NCI-H460 (cell line): ENCODE measurements around the gene KCNG4. TPM values are rescaled to one million over a fixed set of nuclear protein-coding genes. Genes with fewer than 3 reads are reported as not detected.

Experiments
- DNase-seq: peaks from one replicate; pipeline ENCODE4 v3.0.0-alpha.2; 2016; ENCODE audit warnings: low read depth; ENCODE audit errors: extremely low read depth
- total RNA-seq: library from RNA; depleted of rRNA; stranded (reverse); fragments of >200 nt; shearing (Covaris generic); gene quantifications from 2 replicates; pipeline ENCODE4 v1.2.3, GENCODE V29; 2014

KCNG4 gene
- total RNA-seq, 1 experiment from 2014 or later = 0.02 TPM

- DNase-seq = no peak
Observed at GRCh38 chr16:84184775-84185174, 55.0 kb downstream of the KCNG4 start.

- no peak for DNase-seq
Observed at GRCh38 chr16:84183911-84184591, 55.8 kb downstream of the KCNG4 start.

- no peak for DNase-seq
Observed at GRCh38 chr16:84183572-84183875, 56.3 kb downstream of the KCNG4 start.

- DNase-seq = no peak
Observed at GRCh38 chr16:84182680-84183571, 56.9 kb downstream of the KCNG4 start.

- no peak for DNase-seq
Observed at GRCh38 chr16:84182104-84182503, 57.7 kb downstream of the KCNG4 start.

GRCh38 chr16:84181144-84181915 lies 58.5 kb downstream of the KCNG4 start:
- no peak for DNase-seq

GRCh38 chr16:84180519-84181140 lies 59.2 kb downstream of the KCNG4 start:
- no peak for DNase-seq

- DNase-seq = no peak
Observed at GRCh38 chr16:84179612-84180320, 60.0 kb downstream of the KCNG4 start.

GRCh38 chr16:84178892-84179611 lies 60.8 kb downstream of the KCNG4 start:
- DNase-seq = no peak

- DNase-seq = no peak
Observed at GRCh38 chr16:84178146-84178765, 61.6 kb downstream of the KCNG4 start.

- no peak for DNase-seq
Observed at GRCh38 chr16:84177741-84178073, 62.1 kb downstream of the KCNG4 start.

- no peak for DNase-seq
Observed at GRCh38 chr16:84176192-84177053, 63.4 kb downstream of the KCNG4 start.

GRCh38 chr16:84175350-84176081 lies 64.3 kb downstream of the KCNG4 start:
- no peak for DNase-seq

GRCh38 chr16:84174396-84174795 lies 65.4 kb downstream of the KCNG4 start:
- no peak for DNase-seq

- DNase-seq = no peak
Observed at GRCh38 chr16:84169765-84170310, 70.0 kb downstream of the KCNG4 start.
